GM21576 (cell line): ENCODE results near the gene FBLN1.
"Not testable (repeated sequence)": the region's sequence is repeated elsewhere in the genome, so short reads cannot be mapped to it uniquely, and the experiment has no call there.

Source experiments
- ATAC-seq: cut with Tn5 transposase; IDR thresholded peaks from one replicate; pipeline ENCODE4 v1.9.1; 2021; ENCODE audit warnings: mild to moderate bottlenecking, moderate library complexity; ENCODE audit not compliant: unreplicated experiment

Gene FBLN1

GRCh38 chr22:45476814-45477213 lies 25.9 kb upstream of the FBLN1 start:
- no peak for ATAC-seq

- no peak for ATAC-seq
These were observed 25.1 kb upstream of the FBLN1 start for GRCh38 chr22:45477366-45478107.

- ATAC-seq = no peak
These were observed 24.4 kb upstream of the FBLN1 start for GRCh38 chr22:45478108-45478771.

GRCh38 chr22:45480717-45481116 lies 22.0 kb upstream of the FBLN1 start:
- no peak for ATAC-seq

GRCh38 chr22:45481661-45482060 lies 21.0 kb upstream of the FBLN1 start:
- ATAC-seq = no peak

- ATAC-seq = no peak
These were observed 20.5 kb upstream of the FBLN1 start for GRCh38 chr22:45482169-45482568.

GRCh38 chr22:45483319-45483718 lies 19.4 kb upstream of the FBLN1 start:
- no peak for ATAC-seq

- no peak for ATAC-seq
These were observed 18.7 kb upstream of the FBLN1 start for GRCh38 chr22:45483918-45484499.

GRCh38 chr22:45484742-45485141 lies 17.9 kb upstream of the FBLN1 start:
- no peak for ATAC-seq

- no peak for ATAC-seq
These were observed 17.4 kb upstream of the FBLN1 start for GRCh38 chr22:45485261-45485660.

GRCh38 chr22:45488764-45489370 lies 13.8 kb upstream of the FBLN1 start:
- ATAC-seq = no peak

GRCh38 chr22:45490836-45491235 lies 11.8 kb upstream of the FBLN1 start:
- no peak for ATAC-seq

GRCh38 chr22:45491841-45492240 lies 10.8 kb upstream of the FBLN1 start:
- ATAC-seq = no peak

GRCh38 chr22:45493286-45493771 lies 9.4 kb upstream of the FBLN1 start:
- no peak for ATAC-seq

GRCh38 chr22:45494306-45494705 lies 8.4 kb upstream of the FBLN1 start:
- not testable (repeated sequence) for ATAC-seq

GRCh38 chr22:45495616-45496015 lies 7.1 kb upstream of the FBLN1 start:
- not testable (repeated sequence) for ATAC-seq

- no peak for ATAC-seq
These were observed 6.2 kb upstream of the FBLN1 start for GRCh38 chr22:45496451-45496941.

- ATAC-seq = no peak
These were observed 5.1 kb upstream of the FBLN1 start for GRCh38 chr22:45497351-45498145.

- ATAC-seq = no peak
These were observed 2.9 kb upstream of the FBLN1 start for GRCh38 chr22:45499746-45500145.

GRCh38 chr22:45503050-45503815 lies 550 bp downstream of the FBLN1 start:
- no peak for ATAC-seq
